ENCODE data around the gene SDHAF4. TPM values are rescaled to one million over a fixed set of nuclear protein-coding genes. Genes with fewer than 3 reads are reported as not detected.

The SDHAF4 gene
- total RNA-seq, 1 donor from 2014 or later = 19.2 TPM

GRCh38 chr6:70616728-70617260, 50.1 kb downstream of the SDHAF4 start:
- Mint-ChIP-seq H3K4me1 (no peaks in the 10 kb centered on the region), H3K27ac (ENCODE audit: unreplicated experiment) (no peak overlapping the region), H3K36me3 (ENCODE audit: low read depth) (no peaks in the 10 kb centered on the region), H3K4me3 (no peak overlapping the region), H3K9me3 (peaks cover 3% of the 10 kb centered on the region), H3K27me3 (ENCODE audit: low read depth) (no peaks in the 10 kb centered on the region)
- no peak for TF ChIP-seq CTCF (conservative IDR thresholded peaks at IDR 0.05)
- DNase-seq (ENCODE audit: low read depth, low spot score) = no peak

GRCh38 chr6:70620746-70621145, 54.0 kb downstream of the SDHAF4 start:
- no peak for DNase-seq (ENCODE audit: low read depth, low spot score)
- Mint-ChIP-seq H3K36me3 (ENCODE audit: low read depth) (no peaks in the 10 kb centered on the region), H3K27ac (ENCODE audit: unreplicated experiment) (no peak overlapping the region), H3K4me1 (no peaks in the 10 kb centered on the region), H3K27me3 (ENCODE audit: low read depth) (no peaks in the 10 kb centered on the region), H3K9me3 (peaks cover 3% of the 10 kb centered on the region), H3K4me3 (no peak overlapping the region)
- TF ChIP-seq CTCF (conservative IDR thresholded peaks at IDR 0.05) = no peak

GRCh38 chr6:70622461-70622860, 55.7 kb downstream of the SDHAF4 start:
- DNase-seq (ENCODE audit: low read depth, low spot score) = no peak
- H3K36me3 Mint-ChIP-seq (ENCODE audit: low read depth) = no peaks in the 10 kb centered on the region
- H3K4me3 Mint-ChIP-seq = no peak overlapping the region

DNA sequence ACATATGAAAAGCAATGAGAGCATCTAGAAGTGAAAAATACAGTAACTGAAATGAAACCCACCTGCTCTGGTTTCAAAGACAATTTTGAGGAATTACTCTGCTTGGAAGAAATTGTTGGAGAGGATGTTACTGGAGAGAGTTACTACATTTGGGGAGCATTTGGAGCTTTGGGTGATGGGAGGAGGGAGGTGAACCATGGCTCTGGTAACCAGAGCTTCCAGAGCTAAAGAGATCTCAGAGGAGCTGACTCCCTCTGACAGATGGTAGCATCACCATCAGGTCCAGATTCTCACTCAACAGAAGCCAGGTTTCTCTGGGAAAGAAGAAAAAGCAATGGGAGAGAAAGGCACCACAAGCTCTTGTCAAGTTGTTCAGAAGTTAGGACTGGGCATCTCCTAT, 58.7 kb downstream of the SDHAF4 start:
- Mint-ChIP-seq H3K27ac (ENCODE audit: unreplicated experiment) (no peak overlapping the region), H3K9me3 (no peaks in the 10 kb centered on the region), H3K36me3 (ENCODE audit: low read depth) (no peaks in the 10 kb centered on the region)

More at GRCh38 chr6:70622461-70622860, 55.7 kb downstream of the SDHAF4 start:
- TF ChIP-seq CTCF (conservative IDR thresholded peaks at IDR 0.05) = no peak
- Mint-ChIP-seq H3K27me3 (ENCODE audit: low read depth) (no peaks in the 10 kb centered on the region), H3K27ac (ENCODE audit: unreplicated experiment) (no peak overlapping the region), H3K4me1 (no peaks in the 10 kb centered on the region), H3K9me3 (peaks cover 3% of the 10 kb centered on the region)

DNA sequence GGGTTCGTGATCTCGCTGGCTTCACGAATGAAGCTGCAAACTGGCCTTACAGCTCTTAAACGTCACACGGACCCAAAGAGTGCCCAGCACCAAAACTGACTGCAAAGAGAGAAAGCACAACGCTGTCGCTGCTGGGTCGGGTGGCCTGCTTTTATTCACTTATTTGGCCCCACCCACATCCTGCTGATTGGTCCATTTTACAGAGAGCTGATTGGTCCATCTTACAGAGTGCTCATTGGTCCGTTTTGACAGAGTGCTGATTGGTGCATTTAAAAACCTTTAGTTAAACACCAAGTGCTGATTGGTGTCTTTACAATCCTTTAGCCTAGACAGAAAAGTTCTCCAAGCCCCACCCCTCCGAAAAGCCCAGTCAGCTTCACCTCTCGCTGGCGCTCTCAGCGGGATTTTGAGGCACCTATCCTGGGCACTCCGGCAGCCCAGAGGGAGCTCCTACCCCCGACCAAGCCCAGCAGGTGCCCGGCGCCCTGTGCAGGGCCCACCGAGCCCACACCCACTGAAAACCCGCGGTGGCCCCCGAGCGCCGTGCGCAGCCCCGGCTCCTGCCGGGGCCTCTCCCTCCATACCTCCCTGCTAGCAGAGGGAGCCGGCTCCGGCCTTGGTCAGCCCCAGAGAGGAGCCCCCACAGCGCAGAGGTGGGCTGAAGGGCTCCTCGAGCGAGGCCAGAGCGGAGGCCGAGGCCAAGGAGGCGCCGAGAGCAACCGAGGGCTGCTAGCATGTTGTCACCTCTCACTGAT, 60.9 kb downstream of the SDHAF4 start:
- Mint-ChIP-seq H3K4me3 (no peak overlapping the region), H3K27ac (ENCODE audit: unreplicated experiment) (no peak overlapping the region), H3K27me3 (ENCODE audit: low read depth) (no peaks in the 10 kb centered on the region), H3K9me3 (no peaks in the 10 kb centered on the region), H3K36me3 (ENCODE audit: low read depth) (no peaks in the 10 kb centered on the region), H3K4me1 (no peaks in the 10 kb centered on the region)
- DNase-seq (ENCODE audit: low read depth, low spot score) = no peak
- TF ChIP-seq CTCF (conservative IDR thresholded peaks at IDR 0.05) = no peak

More for the DNA sequence above, 58.7 kb downstream of the SDHAF4 start:
- no peak overlapping the region for H3K4me3 Mint-ChIP-seq
- H3K27me3 Mint-ChIP-seq (ENCODE audit: low read depth) = no peaks in the 10 kb centered on the region
- no peak for TF ChIP-seq CTCF (conservative IDR thresholded peaks at IDR 0.05)
- no peak for DNase-seq (ENCODE audit: low read depth, low spot score)
- no peaks in the 10 kb centered on the region for H3K4me1 Mint-ChIP-seq

All from neural crest cell (in vitro differentiated cells).